Effector CD4-positive, alpha-beta T cell (primary cell): ENCODE results near the gene IFT27.
A peak's percentile ranks its signal among the peaks of the same experiment; 100 is the strongest.

Experiments
- DNase-seq: peaks from one replicate; pipeline ENCODE4 v3.0.0-alpha.2; 2020

IFT27 gene

GRCh38 chr22:36796552-36797175 is 20.7 kb upstream of the IFT27 start:
- DNase-seq: no peak

GRCh38 chr22:36795633-36796032 is 19.7 kb upstream of the IFT27 start:
- DNase-seq: no peak

GRCh38 chr22:36790648-36791047 is 14.7 kb upstream of the IFT27 start:
- DNase-seq: no peak

DNA sequence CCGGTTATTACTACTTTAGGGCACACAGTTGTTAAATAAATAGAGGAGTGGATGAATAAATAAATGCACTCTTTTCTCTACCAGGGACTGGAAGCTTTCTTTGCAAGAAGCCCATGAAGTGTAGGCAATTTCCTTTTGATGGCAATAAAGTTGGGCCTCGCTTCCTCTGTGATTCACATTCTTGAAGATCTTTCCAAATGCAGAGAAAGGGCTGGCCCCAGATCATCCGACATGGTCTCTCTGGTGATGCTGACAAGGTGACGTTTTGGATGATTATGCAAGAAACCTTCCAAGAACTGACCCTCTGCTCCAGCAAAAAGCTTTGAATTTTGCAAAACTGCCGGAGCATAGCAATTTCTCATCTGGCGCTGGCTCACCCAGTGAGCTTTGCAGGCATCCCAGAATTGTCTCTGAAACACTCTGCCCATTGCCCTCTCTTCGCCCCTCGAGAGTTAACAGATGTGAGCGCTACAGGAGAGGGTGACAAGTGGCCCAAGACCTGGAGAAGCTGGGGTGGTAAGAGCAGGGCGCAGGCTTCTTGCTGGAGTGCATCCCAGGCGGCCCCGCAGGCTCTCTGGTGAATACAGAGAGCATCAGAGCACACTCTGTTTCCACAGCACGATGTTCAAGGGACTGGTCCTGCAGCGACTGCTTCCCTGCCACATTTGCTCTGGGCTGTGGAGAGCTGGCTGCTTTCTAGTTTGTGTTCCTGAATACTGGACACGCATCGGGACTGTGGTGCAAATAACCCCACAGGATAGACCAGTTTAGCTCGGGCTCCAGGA is 11.5 kb upstream of the IFT27 start:
- no peak for DNase-seq

DNA sequence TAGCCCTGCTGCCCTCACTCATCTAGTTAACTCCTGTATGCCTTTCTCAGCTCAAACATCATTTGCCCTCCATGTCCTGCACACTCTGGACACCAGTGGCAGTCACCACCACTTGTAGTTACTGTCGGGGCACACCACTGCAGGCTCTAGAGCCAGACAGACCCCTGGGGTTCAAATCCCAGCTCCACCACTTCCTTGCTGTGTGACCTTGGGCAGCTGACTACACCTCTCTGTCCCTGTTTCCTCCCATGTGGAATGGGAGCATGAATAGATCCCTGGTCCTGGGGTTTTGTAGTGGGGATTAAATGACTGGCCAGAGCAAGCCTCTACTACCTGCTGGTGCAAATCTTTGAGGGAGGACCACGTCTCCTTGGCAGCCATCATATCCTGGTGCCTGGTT is 7.8 kb upstream of the IFT27 start:
- DNase-seq: no peak

GRCh38 chr22:36781656-36782627 is 6.0 kb upstream of the IFT27 start:
- peak; percentile 79 for DNase-seq

- no peak for DNase-seq
These were observed 2.1 kb upstream of the IFT27 start for GRCh38 chr22:36778020-36778419.

DNA sequence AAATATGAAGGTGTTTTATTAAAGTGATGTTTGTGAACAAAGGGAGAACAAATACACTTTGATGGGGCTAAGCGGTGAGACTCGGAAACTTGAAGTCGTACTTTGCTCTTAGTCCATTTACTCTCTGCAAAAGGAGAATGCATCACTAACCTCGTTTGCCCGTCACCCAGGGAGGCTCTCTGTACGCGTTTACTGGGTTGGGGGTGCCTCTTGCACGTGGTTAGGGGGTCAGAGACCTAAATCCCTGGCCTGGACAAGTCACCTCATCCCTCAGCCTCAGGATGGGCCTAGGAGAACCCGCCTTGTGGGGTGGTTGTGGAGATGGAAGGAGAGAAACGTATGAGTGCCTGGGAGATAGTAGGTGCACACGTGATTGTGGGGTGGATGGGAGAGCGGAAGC is 803 bp upstream of the IFT27 start:
- no peak for DNase-seq

DNA sequence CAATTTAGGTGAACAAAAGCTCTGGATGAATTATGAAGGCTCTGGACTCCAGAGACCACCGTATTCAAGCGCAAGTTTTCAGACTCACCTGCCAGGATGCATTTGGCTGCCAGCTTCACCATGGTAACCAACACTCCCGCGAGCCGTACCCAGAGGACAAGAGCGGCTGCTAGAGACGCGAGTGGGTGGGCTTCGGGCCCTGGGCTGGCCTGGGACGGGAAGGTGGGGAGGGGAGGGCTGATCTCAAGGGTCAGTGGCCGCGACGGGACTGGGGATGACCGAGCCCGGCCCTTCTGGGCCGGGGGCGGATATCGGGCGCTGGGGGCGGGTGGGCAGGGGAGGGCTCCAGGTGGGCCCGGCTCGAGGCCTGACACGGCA is 344 bp downstream of the IFT27 start:
- DNase-seq: peak; percentile 28

- DNase-seq: no peak
These were observed 2.0 kb downstream of the IFT27 start for GRCh38 chr22:36773935-36774334.

- DNase-seq: no peak
These were observed 3.5 kb downstream of the IFT27 start for GRCh38 chr22:36772451-36772850.

GRCh38 chr22:36771356-36772063 is 4.4 kb downstream of the IFT27 start:
- no peak for DNase-seq

- no peak for DNase-seq
These were observed 5.2 kb downstream of the IFT27 start for GRCh38 chr22:36770513-36771231.

GRCh38 chr22:36769541-36770512 is 6.1 kb downstream of the IFT27 start:
- DNase-seq: no peak

DNA sequence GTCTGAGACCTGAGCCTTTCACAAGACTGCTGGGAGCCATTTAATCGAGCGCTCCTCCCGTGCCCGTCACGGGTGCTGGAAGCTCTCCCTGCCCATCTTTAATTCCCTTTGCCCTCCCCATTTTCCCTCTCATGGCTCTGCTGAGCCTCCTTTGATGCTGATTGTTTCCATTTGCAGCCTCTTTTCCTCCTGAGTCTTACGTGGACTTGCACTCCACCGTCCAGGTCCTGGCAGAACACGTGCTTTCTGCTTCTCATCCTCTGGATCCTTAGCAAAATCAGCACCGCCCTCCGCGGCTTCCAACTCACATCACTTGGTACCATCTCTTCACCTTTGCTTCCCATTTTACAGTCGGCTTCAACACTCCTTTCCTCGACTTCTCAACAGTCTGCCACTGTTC is 7.3 kb downstream of the IFT27 start:
- no peak for DNase-seq

DNA sequence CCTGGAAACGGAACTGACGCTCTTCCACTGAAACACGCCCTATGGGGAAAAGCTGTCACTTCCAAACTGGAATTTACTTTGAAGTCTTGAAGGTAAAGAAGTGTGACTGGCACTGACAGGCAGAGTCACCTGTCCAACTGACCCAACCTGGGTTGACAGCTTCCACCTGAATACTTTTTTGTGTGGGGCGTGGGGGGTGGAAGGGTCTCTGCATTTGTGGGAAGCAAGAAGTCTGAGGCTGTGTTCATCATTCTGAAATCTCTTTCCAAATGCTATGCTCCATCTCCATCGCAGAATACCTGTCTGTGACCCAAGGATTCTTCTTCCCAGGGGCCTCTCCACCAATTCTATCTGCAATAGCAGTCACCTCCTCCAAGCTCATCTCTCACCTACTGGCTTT is 7.8 kb downstream of the IFT27 start:
- no peak for DNase-seq

DNA sequence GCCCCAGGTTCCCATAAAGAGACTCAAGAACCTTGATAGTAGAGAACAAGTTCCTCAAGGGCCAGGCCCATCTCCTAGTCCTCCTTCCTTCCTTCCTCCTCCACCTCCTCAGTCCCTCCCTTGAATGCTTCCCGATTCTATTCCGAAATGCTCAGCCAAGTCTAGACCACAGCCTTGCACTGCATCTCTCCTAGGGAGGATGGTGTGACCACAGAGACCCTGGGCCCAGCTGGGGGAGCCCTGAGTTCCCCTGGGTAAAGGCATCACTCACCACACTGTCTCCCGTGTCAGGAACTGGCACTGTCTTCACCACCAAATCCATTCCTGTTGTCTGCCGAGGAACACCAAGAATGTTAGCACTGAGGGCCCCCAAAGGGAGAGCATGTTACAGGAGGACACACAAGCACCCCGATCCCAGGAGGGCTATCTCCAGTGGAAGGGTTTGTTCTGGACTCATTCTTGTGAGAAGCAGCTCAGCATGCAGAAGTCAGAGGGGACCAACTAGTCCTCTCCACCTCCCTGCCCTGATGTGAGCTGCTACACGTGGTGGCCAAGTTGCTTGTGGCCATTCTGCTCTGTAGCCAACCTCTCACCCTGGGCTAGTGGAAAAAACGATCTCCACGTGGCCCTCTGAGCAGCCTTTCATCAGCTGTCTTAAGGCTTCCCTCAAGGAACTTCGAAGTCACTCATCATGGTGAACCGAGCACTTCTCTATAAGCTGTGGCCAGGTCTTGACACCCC is 8.7 kb downstream of the IFT27 start:
- no peak for DNase-seq

DNA sequence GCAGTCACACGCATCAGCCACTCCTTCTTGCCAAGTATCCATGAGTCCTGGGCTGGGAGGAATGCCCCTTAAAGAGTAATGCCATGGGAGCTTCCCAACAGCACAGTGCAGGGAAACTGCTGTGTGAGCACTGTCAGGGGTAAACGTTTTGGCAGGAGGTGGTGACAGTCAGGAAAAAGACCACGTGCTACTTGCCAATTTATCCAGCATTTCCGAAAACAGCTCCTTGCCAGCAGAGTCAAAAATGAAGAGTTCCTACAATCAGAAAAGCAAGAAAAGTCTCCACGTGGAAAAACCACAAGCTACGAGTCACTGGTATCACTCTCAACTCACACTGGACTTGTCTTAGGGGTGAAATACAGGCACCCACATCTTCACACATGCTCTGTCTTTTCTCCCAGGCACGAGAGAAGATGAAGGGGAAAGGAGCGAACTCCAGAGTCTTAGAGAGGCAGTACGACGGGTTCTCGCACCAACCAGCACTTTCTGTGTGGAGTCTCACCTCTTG is 9.9 kb downstream of the IFT27 start:
- DNase-seq: no peak

DNA sequence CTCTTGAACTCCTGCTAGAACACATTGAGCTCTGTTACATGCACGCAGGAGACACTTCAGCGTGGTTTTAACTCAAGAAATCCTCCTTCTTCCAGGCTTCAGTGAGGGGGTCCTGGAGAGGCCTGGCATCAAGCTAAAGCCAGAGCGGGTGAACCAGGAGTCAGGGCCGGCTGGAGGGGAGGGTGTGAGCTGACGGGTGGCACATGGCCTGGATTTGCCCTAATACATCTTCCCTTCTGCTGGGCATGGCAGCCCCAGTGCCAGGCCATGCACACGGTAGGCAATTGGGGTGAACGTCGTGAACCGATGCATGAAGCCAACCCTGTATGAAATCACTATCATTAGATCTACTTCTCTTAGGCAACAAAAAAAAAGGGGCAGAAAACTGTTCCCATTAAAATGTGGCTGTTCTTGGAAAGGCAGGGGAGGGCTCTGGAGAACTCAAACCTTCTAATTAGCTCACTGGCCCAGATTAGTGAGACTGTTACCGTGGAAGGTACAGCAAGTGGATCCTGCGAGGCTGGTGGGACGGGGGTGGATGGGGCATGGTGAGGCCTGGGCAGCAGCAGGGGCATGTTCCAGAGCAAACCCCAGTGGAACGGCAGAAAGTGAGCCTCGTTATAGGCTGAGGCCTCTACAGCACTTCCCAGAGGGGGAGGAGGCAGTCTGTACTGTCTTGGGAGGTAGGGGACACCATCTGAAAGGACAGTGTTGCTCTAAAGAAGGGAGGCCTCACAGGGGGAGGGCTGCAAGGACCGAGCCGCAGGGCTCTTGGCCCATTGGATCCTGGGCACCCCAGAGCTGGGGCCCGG is 10.6 kb downstream of the IFT27 start:
- no peak for DNase-seq
